ENCODE measurements around the gene CPB1.
"Not testable (repeated sequence)": the region's sequence is repeated elsewhere in the genome, so short reads cannot be mapped to it uniquely, and the experiment has no call there.

The CPB1 gene

DNA sequence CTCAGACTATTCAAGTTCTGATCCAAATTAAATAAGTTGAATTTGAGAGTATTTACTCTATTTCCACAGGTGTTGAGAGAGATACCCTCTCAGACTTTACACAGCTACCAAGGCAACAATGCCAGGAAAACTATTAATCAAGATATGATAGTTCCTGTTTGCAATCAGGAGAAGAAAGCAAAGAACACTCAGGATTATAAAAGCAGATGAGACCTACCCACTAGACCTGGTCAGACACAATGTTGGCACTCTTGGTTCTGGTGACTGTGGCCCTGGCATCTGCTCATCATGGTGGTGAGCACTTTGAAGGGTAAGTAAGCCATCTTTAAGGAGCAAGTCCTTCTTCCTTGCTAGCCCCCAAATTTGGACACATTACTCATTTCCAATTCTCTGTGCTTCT is at the start of gene CPB1:
TSS of gene CPB1 (plus strand) at position 227 of the 400 bp plus-strand sequence. CDS start at position 240, 13 bp downstream.
- no peak for DNase-seq

DNA sequence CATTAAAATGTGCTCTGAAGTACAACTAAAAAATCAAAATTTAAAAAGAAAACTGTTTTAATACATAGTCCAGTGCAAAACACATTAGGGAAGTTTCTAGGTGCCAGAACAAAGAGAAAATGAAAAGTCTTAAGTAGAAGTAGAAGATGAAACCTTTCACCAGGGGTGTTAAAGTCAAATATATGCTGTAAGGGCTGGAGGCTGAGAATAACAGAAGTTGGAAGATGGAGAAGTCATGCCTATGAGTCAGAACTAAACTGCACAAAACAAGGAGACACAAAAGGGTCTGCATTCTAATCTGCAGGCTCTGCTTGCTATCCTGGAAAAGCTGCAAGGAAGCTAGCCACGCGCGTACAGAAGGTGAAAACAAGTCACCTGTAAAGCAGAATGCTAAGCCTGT is 48.7 kb upstream of the CPB1 start:
- no peak for DNase-seq

DNA sequence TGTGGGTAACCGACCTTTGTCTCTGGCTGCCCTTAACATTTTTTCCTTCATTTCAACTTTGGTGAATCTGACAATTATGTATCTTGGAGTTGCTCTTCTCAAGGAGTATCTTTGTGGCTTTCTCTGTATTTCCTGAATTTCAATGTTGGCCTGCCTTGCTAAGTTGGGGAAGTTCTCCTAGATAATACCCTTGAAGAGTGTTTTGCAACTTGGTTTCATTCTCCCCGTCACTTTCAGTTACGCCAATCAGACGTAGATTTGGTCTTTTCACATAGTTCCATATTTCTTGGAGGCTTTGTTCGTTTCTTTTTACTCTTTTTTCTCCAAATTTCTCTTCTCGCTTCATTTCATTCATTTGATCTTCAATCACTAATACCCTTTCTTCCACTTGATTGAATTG is 42.6 kb upstream of the CPB1 start:
- DNase-seq: not testable (repeated sequence)

DNA sequence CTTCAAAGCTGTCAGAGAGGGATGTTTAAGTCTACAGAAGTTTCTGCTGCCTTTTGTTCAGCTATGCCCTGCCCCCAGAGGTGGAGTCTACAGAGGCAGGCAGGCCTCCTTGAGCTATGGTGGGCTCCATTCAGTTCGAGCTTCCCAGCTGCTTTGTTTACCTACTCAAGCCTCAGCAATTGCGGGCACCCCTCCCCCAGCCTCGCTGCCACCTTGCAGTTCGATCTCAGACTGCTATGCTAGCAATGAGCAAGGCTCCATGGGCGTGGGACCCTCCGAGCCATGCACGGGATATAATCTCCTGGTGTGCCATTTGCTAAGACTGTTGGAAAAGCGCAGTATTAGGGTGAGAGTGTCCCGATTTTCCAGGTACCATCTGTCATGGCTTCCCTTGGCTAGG is 41.5 kb upstream of the CPB1 start:
- DNase-seq: not testable (repeated sequence)

DNA sequence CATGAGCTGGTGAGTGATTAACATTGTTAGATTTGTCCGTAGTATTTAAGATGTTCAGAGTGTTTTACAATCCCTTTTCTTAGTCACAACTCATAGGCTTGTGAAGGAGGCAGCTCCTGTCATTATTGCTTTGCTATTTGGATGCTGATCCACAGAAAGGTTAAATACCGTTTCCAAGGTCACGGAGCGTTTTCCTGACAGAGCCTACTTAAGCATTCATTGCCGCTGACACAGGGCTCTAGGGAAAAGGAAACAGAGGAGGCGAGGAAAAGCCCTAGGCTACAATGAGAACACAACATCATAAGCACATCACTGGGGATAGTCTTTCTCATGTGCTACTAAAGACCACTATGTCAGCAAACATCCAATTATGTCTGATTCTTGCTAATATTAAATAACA is 38.5 kb upstream of the CPB1 start:
- DNase-seq: peak in 2 of 14 donors; percentile 1 to 15

DNA sequence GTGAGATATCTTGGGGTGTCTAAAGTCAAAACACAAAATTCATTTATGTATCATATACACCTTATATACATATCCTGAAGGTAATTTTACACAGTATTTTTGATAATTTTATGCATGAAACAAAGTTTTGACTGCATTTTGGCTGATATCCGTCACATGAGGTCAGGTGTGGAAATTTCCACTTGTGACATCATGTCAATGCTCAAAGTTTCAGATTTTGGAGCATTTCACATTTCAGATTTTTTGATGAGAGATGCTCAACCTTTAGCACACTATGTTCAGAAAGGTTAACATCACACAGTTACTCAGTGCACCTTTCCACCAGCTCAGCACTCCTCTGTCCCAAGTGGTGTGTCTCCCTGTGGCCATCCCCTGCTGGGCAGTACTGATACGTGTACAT is 37.7 kb upstream of the CPB1 start:
- DNase-seq: no peak

DNA sequence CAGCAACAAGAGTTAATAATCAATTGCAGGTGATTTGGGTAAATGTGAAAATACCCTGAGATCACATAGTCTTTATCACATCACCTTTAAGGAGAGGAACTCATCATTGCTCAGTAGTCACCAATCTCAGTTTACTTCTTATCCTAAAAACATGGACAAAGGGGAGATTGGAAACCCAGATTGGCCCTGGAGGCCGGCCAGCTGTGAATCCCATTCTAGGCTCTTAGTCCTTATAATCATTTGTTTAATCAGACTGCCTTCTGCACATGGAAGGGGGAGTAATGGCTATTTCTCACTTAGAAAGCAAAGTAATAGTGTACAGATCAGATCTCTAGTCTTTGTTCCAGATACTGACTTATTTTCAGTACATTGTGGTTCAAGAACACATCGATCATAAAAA is 37.2 kb upstream of the CPB1 start:
- DNase-seq: peak in 2 of 14 donors; percentile 26 to 55

DNA sequence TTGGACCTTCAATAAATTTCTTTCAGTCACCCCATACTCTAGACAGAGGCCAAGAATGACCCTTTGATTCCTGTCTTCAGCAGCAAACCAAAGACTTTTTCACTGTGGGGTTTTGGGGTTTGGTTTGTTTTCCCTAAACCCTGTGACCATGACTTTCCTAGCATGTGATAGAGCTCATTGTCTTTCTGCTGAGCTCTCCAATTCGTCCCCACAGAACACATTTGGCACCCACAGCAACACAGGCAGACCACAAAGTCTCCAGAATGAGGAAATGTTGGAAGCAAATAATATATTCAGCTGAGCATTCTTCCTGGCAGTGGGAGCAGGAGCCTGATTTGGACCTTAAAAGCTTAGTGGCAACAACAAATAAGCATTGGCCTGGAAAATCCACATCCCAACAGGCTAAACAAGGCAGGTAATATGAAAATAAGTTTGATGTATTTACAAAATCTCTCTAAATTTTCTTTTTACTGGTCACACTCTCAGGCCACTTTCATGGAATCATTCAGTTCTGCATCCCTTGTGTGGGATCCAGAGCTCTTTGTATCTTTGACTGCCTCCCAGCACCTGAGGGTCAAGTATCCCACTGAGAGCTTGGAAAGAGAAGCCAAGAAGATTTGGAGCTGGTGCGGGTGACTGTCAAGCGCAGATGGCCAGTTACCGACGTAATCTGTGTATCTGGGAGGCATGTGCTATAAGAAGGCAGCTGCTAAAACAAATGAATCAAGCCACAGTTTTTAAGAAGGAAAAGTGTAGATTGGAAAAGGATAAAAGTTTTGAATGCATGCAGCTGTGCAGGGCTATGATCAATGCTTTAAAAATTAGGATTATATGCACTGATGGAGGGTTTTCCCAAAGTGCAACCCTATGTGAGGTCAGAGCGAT is 36.5 kb upstream of the CPB1 start:
- DNase-seq: peak in 13 of 14 donors; percentile 5 to 94 (median 44)

DNA sequence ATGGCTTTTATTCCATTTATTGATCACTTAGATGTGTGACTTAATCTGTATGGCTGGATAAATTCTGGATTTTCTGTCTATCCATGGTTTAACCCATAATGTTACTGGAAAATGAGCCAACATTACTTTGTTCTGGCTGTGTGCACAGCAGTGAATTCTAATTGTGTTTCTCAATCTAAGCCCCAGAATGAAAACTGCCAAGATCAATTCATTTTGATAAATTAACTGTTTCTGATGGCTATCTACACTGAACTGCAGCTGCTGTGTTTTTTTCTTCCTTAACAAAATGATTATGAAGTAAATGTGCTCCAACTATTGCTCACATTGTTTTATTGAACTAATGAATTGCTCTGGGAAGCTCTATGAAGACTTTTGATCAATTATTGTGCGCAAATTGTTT is 35.7 kb upstream of the CPB1 start:
- DNase-seq: no peak

DNA sequence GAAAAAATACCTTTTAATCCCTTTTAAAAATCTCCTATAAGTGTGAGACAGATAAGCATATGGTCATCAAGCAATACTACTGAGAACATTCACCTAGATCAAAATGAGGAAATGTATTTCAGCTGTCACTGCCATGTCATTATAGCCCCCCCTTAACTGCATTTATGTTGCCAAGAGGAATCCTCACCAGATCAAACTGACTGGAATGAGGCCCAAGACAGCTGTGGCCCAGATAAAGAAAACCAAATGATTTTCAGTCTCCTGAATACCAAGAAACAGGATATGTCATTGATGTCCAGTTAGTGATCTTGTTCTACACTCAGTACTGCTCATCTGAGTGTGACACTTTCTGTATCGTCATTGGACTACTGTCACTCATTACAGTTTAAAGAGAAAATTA is 35.1 kb upstream of the CPB1 start:
- DNase-seq: no peak

DNA sequence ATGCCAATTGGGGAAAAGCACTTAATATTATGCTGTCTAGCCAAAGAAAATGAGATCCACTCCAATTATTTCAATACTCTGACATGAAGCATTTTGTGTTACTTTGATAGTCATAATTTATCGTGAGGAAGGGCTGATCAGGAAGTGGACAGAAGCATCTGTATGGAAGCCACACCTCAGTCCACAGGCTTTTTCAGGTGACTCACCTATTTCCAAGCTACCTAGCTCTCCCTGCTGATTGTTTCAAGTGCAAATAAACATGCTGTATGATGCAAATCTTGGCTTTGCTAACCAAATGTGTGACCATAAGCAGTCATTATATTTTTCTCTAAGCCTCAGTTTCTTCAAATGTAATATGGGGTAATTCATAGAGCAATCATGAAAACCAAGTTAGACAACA is 30.8 kb upstream of the CPB1 start:
- no peak for DNase-seq

DNA sequence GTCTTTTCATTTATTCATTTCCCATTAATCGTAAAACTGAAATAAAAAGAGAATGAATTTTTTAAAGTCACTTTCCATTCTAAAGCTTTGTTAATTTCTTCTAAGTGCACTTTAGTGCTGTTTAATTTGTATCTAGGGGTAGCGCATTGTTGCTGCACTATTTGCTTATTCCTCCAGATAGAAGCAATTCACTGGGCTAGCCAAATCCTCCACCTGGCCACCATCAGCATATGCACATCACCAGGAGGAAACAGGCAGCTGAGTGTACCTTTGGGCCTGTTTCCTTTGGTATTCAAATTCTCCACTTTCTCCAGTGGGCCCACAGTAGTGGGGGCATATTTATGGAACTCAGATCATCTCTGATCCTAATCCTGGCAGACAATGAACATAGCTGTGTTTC is 29.8 kb upstream of the CPB1 start:
- DNase-seq: no peak

DNA sequence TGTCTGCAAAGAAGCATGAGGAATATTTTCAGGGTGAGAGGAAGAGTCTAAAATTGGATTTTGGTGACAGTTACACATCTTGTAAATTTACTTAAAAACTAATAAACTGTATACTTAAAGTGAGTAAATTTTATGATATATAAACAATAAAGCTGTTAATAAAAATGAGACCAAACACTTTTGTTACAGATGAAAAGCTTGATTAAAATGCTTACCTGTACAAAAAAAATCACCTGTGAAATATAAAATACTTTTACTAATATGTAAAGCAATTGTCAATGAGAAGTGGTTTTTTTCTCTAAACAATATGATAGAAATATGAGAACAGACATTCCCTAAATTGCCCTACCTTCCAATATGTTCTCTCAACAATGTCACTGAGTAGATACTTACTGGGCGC is 27.2 kb upstream of the CPB1 start:
- DNase-seq: no peak

DNA sequence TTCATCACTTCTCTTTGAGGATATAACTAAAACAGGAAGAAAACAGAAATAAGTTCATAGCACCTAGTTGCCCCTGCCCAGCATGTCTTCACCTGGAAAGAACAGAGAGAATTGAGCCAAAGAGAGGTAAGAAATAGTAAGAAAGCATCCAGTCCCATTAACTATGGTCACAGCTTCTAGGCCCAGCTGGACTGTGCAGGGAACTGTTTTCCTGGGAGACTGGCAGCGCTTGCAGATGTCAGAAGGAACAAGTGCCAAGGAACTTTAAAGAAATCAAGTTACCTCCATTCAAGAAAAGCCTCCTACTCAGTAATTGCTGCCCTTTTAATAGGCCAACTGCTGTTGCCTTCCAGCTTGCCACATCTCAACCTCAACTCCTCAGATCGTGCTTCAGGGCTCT is 17.8 kb upstream of the CPB1 start:
- no peak for DNase-seq

DNA sequence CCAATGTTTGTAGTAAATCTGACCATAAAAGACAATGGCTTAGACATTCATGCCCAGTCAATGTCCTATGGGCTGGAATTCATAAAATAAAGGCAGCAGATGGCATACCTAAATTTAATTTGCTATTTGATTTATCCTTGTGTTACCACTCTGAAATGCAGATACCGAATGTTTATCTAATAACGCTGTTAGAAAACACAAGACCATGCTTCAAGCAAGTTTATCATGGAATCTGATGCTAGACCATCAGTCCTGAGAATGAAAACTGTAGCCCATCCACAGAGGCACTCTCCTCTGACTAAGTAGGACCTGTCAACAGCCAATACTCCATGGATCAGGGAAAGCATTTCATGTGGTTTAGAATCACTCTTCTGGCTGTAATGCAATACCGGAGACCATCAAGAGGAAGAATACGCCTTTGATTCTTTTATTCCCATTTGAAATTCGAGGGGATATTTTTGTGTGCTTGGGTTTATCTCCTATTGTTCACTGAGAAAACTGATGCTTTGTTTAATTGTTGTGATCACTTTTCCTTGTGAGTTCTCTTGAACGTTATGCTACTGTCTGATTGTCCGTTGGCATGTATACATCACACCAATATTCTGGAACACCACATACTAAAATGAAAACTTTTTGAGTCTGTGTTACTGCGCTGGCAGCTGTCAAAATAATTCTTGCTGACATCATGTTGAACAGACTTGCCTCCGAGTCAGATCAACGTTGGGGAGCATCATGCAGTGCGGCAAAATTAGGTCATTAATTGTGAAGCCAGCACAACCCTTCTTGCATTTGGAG is 12.1 kb upstream of the CPB1 start:
- peak in 2 of 14 donors; percentile 20 to 75 for DNase-seq

DNA sequence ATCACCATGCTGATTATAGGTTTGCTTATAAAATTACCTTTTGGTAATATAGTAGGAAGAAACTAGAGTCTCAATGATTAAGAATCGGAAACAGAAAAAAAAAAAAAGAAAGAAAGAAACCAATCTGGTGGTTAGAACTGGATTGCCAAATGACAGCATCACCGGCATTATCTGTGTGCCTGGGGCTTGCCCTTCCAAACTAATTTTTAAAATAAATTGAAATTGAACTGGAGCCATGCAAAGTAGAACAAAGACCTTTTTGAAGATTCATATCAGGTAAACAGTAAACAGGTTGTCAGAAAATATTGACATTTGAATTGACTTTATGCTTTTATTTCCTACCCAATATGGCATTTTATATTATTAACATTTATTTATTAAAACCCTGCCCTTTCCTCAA is 11.2 kb upstream of the CPB1 start:
- DNase-seq: no peak

DNA sequence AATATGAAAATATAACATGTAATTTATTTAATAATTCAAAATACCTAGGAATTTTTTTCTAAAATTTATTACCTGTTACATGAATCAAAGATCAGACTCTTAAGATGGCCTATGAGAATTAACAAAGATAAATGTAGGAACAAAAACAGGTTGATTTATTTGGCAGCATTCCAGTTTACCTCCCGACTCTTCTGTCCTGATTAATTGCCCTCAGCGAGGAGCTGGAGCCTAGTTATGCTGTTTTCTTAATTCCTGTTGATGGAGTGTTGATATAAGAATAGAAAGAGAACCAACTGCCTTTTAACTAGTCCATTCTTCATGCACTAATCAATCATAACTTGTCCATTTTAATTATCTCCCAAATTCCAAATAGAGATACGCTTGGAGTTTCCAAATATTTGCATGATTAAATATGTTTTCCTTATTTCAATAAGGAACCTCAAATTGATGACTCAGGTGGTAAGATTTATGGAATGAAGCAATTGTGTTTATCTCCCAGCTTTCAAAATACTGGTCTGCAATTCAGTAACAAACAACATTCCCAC is 10.6 kb upstream of the CPB1 start:
- no peak for DNase-seq

DNA sequence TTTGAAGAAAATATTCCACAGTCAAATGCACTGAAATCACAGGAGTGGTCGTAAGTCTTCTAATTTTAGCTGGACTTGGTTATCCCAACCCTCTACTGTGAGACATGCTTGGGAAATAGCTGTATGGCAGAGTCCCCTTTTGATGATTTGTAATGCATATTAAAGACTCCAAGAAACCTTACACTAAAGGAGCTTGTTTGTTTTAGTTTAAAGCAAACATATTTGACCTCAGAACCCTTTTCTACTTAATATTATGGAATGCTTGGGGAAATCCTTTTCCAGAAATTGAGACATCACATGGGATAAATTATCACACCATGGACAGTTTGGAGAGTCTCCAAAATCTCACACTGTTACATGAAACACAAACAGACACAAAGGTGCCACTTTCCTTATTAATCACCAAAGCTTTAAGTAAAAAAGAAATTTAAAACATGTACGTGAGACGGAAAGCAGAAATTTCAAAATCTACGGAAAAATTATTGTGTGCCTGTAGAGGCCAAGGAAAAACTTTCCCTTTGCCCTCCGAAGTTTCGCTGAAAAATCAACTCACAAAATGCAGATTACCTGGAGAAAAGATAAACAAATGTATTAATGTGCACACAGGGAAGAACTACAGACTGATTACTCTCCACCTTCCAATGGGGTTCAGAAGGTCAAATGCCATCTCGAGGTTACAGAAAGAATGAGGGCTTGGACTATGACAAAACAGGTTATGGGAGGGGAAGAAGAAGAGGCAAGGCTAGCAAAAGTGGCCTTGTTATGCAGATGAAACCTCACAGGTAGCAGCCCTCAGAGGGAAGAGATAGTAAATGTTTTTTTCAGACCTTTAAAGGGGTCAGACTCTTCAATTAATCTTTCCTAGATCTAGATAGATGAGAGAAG is 7.0 kb upstream of the CPB1 start:
- DNase-seq: no peak

DNA sequence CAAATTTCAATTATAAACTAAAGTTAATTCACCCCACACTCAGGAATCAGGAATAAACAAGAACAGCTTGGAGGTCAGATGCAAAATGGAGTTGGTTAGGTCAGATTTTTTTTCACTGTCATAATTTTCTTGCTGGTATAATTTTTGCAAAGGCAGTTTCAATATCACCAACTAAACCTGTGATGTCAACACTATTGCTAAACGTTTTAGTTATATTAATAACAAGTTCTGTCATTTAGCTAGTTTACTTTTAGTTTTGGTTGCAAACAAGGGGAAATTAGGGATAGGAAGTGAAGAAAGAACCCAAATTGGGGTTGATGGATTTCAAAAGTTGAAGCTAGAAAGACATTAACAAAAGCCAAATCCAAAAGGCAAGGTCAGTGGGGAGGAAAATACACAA is 4.6 kb upstream of the CPB1 start:
- no peak for DNase-seq

DNA sequence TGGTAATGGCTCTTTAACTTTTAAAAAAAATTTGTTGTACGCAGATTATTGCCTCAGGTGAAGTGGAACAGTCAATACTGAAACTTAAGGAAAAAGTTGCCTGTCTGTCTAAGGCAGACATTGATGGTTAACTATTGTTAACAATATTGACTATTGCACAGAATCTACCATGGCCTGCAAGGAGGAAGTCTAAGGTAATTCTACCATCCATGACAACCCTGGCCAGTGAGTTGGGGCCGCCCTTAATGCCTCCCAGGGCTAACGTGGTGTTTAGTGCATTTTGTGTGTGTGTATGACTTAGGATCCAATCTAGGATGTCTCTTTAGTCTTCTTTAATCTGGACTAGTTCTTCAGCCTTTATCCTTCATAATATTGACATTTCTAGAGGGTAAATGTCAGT is 2.1 kb upstream of the CPB1 start:
- no peak for DNase-seq

DNA sequence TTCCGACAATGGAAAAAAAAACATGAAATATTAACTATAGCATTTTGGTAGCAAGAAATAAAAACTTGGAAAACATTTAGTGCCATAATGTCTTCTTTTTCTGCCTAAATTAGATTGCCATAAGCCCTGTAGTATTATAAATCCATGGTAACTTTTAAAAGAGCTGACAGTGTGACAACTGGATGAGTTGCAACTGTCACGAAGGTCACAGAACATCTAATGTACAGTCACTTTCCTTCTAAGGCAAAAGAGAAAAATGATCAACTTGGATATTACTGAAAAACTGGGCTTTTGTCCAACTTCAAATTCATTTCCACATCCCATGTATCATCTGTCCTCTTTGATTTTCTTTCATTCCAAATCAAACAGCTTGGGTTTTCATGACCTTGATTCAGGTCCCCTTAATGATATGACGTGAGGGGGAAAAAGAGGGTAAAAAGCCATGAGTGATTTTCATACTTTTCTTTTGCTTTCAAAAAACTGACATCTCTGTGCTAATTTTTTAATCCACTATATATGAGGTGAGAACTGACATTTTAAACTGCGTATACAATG is 602 bp downstream of the CPB1 start:
- no peak for DNase-seq

DNA sequence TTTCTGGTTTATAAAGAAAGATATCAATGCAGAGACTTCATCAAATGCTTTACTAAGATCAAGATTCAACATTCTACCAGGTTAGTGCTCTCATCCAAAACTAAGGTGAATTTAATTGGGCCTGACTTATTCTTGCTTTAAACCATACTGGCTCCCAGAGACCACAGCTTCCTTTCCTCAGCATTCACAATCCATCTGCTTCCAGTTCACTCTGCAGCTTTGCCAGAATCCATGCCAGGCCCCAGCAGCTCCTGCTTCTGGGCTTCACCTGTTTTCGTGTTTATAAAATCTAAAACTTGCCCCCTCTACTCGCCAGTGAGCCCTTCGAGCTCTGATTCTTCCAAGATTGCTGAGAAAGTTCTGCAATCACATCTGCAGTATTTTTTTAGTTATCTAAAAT is 2.3 kb downstream of the CPB1 start:
- no peak for DNase-seq

Data from C1 segment of cervical spinal cord (tissue), 14 donors.